HS-27A (cell line): ENCODE data around the gene KIF3B.
A peak's percentile ranks its signal among the peaks of the same experiment; 100 is the strongest.
"Not testable (repeated sequence)": the region's sequence is repeated elsewhere in the genome, so short reads cannot be mapped to it uniquely, and the experiment has no call there.

Experiments
- DNase-seq: peaks from one replicate; pipeline ENCODE4 v3.0.0-alpha.2; 2012; ENCODE audit warnings: low read depth, missing footprints

Gene KIF3B

DNA sequence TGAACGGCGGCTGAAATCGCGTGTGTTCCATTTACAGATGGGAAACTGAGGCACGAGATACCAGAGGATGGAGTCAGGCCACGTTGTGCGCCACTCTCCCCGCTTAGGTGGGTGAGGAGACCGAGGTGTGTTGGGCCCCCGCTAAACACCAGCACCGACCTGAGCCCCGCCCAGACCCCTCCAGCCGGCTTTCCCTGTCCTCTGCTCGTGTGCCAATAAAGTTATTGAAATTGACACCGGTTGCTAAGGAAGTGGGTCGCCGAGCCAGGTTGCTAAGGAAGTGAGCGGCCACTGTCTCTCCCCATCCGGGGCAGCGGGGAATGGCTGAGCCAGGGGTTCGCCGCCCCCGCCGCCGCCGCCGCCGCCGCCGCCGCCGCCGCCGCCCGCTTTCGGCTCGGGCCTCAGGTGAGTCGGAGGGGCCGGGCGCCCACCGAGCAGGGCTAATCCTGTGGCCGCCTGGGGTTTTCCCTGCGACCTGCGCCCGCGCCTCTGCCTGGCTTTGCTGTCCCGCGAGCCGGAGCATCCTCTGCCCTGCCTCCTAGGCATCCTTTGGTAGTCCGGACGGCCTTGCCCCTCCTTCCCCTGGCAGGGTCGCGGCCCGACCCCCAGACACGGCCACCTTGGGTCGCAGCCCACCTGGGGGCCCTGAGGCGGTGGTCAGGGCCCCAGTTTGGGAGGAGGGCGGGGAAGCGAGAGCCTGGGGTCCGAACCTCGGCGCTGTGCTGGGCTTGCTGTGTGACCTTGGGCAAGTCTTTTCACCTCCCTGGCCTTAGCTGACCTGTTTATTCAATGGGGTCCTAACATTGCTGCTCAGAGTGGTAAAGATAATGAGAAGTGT is at the start of gene KIF3B:
Gene KIF3B, plus strand, starts transcription at position 291 of the 838 bp plus-strand sequence. CDS start 32,127 bp downstream, outside the sequence.
- peak; percentile 66 for DNase-seq

DNA sequence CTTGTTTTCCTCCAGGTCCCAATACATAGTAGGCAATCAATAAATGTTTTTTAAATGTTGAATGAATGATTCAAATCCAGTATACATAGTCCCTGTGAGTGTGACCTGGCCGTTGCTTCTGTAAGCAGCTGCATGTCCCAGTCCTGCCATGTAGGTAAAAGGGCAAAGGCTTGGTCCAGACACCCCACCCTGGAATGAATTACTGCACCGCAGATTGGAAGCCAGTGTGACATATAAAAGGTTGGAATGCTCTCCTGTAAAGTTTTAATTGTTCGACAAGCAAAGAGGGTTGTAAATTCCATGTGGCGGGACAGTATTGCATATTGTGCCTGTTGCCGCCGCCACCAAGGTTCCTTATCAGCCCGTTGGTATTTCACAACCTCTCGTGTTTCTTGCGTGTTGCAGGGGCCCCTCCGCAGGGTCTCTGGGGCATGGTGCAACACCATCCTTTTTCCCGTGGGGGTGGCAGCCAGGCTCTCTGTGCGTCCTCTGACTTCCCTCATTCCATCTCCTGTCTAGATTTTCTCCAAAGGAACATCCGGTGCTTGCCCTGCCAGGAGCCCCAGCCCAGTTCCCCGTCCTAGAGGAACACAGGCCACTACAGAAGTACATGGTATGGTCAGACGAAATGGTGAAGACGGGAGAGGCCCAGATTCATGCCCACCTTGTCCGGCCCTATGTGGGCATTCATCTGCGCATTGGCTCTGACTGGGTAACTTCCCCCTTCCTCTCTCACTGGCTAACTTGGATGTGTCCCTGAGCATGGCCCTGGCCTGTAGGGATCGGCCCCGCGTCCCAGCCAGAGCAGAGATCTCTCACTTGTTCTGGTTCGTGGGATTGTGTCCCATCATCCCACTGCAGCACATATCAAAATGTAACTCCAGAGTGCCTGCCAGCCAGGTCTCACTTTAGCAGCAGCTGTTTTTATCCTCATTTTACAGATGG is 49.4 kb upstream of the KIF3B start:
- DNase-seq: no peak

DNA sequence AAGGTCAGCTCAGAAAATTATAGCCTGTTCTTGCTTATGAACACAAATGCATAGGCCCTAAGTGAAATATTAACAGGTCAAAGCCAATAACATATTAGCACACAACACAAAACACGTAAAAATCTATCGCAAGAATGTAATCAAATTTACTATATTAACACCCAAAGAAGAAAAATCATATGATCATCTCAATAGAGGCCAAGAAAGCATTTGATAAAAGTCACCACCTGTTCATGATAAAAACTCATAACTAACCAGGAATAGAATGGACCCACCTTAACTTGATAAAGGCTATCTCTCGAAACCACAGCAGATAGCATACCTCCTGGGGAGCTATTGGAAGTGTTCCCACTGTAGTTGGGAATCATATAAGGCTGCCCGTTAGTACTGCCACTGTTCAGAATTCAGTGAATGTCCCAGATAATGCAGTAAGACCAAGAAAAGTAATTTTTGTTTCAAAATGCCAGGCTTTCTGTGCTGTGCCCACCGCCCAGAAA is 48.2 kb upstream of the KIF3B start:
- no peak for DNase-seq

DNA sequence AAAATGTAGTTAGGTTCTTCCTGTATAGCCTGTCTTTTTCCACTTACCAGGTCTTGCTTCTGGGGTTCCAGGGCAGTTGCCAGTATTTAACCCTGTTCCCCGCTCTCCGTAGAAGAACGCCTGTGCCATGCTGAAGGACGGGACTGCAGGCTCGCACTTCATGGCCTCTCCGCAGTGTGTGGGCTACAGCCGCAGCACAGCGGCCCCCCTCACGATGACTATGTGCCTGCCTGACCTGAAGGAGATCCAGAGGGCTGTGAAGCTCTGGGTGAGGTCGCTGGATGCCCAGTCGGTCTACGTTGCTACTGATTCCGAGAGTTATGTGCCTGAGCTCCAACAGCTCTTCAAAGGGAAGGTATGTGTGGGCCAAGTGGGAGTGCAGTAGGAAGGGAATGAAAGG is 46.7 kb upstream of the KIF3B start:
- DNase-seq: no peak

DNA sequence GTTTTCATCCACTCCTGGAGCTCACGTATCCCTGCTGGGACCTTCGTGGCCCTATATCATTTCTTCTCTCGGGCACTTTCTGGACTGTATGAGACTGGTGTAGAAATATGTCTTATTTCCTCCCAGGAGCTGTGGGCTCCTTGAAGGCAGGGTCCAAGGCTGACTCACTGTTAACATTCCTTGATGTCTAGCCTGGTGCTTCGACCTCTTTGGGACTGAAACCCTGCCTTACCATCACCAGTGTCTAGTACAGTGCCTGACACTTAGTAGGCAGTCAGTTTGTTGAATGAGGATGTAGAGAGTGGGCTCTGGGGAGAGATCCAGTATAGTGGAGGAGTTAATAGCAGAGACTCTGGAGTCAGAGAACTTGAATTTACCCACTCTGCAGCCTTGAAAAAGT is 46.2 kb upstream of the KIF3B start:
- DNase-seq: no peak

DNA sequence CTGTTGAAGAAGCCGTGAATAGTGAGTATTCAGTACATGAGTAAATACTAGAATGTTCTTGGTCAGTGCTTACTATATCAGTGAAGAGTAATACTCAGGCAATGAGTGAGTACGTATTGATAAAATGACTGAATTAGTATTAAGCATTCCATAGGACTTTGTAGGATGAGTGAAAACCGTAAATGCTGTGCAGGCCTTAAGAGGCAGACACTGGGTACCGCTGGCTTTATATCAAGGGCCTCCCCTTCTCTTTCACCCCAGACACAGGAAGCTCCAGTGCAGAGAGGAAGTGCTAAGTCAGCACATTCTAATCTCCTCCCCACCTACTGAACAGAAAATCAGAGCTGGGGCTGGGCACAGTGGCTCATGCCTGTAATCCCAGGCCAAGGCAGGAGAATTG is 45.6 kb upstream of the KIF3B start:
- DNase-seq: no peak

DNA sequence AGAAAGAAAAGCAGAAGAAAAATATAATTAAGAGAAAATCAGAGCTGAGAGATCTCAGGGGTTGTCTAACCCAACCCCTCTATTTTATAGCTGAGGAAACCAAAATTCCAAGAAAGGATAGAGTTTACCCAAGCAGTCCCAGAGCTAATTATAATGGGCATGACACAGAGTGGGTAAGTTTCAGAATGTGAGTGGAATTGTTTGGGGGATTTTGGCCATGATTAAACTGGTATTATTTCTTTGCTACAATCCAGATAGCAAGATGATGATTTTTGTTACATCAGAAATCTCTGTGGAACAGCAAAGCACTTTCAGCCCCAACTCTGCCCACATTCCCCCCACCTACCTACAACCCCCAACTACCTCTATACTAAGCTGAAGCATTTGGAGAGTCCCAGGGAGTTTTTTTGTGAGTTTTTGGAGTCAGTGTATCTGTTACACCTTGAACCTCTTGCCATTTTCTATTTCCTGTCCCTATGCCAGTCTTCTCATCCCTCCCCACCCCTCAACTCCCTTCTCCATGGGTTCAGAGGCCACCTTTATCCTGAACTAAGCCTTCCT is 45.0 kb upstream of the KIF3B start:
- DNase-seq: no peak

DNA sequence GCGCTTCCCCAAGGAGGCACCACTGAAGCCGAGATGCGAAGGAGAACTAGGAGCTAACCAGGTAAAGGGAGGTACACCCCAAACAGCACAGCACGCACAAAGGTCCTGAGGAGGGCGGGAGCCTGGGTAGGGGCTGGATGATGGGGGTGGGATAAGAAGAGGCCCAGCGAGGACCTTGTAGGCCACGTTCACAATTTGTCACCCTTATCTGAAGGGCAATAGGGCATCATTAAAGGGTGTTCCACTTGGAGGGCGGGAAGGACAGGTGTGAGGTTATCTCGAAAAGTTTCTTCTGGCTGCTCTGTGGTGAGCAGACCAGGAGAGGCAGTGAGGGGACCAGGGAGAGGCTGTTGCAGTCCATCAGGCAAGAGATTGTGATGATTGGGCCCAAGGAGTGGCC is 44.2 kb upstream of the KIF3B start:
- DNase-seq: no peak

DNA sequence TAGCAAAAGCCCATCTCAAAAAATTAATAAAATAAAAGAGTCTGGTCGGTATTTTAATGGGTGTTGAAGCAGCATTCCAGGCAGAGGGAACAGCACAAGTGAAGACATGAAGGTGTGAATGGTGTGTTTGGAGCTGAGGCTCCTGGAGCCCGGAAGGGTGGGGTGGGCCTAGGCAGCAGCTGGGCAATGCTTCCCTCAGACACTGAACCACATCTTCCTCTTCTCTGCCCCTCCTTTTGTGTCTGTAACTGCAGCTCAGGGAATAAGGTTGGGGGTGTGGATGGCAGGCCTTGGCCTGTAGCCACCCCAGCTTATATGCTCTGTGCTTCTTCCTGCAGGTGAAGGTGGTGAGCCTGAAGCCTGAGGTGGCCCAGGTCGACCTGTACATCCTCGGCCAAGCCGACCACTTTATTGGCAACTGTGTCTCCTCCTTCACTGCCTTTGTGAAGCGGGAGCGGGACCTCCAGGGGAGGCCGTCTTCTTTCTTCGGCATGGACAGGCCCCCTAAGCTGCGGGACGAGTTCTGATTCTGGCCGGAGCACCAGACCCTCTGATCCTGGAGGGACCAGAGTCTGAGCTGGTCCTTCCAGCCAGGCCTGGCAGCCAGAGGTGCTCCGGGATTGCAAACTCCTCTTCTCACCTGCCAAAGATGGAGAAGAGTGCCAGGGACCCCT is 43.2 kb upstream of the KIF3B start:
- no peak for DNase-seq

DNA sequence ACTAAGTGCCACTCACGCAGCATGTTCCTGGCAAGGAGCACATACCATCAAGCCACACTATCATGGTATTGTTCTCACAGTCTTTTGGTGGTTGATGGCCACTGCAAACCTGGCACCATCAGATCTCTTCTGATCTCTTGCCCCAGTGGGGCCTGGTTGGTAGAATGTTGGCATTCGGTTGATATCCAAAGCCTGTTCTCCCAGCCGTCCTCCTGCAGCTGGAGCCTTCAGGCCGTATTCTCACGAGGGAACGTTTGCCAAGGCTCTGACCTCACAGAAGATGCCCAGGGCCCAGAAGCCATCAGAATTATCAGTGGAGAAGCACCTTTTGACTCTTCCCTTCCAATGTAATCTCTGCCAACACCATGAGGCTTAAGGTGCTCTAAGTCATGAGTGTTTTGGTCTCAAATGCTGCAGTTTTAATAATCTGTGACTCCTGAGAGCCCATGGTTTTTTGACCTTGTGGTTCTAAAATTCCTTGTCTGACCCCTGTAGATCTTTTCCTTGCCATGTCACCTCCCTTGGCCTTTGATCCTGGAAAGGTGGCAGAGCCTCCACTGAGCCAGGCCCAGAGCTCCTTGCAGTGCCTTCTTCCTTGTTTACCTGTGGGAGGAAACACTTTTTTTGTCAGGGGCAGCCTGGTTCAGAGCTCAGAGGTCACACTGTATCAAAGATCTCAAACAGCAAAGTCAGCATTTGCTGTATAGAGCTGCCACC is 42.0 kb upstream of the KIF3B start:
- DNase-seq: no peak

DNA sequence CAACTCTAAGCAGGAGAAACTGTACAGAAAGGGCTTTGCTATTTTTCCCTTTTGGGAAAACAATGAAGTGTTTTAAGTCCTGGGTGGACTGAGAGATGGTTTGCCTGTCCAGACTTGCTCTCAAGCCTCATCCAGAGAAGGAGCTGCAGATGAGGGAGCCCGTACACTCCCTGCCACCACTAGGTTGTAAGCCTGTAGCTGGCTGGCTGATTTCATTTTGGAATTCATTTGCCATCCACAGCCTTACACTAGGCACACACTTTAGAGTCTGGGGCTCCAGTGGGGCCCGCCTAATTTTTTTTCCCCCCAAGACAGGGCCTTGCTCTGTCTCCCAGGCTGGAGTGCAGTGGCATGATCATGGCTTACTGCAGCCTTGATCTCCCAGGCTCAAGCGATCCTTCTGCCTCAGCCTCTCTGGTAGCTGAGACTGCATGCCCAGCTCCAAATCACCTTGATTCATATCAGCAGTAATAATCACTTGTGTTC is 41.4 kb upstream of the KIF3B start:
- no peak for DNase-seq

DNA sequence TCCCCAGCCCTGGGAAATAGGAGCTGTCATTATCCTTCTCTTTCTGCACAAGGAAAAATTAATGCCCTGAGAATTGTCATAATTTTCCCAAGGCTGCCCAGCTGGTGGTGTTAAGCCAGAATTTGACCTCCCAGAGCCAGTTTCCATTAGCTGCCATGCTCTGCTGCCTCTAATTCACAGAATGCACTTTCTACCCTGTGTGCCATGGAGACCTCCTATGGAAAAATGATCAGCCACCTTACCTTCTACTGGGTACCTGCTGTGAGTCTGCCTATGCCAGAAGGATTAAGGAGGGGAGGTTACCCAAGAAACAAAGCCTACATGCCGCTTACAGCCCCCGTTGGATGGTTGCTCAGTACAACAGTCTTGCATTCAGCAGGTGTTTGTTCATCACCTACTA is 40.6 kb upstream of the KIF3B start:
- no peak for DNase-seq

DNA sequence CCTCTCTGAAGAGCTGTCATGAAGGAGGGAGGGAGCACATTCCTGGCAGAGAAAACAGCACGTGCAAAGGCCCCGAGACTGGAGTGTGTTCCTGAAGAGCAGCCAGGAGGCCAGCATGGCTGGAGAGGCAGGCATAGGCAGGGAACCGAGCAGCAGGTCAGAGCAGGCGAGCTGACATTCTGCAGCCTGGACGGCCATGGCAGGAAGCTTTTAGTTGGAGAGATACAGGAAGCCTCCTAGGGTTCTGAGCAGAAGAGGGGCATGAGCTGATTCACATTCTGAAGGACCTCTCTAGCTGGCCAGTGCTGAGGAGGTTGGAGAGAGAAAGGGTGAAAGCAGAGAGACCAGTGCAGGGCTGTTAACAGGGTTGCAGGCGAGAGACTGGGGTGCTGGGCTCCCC is 40.0 kb upstream of the KIF3B start:
- DNase-seq: no peak

DNA sequence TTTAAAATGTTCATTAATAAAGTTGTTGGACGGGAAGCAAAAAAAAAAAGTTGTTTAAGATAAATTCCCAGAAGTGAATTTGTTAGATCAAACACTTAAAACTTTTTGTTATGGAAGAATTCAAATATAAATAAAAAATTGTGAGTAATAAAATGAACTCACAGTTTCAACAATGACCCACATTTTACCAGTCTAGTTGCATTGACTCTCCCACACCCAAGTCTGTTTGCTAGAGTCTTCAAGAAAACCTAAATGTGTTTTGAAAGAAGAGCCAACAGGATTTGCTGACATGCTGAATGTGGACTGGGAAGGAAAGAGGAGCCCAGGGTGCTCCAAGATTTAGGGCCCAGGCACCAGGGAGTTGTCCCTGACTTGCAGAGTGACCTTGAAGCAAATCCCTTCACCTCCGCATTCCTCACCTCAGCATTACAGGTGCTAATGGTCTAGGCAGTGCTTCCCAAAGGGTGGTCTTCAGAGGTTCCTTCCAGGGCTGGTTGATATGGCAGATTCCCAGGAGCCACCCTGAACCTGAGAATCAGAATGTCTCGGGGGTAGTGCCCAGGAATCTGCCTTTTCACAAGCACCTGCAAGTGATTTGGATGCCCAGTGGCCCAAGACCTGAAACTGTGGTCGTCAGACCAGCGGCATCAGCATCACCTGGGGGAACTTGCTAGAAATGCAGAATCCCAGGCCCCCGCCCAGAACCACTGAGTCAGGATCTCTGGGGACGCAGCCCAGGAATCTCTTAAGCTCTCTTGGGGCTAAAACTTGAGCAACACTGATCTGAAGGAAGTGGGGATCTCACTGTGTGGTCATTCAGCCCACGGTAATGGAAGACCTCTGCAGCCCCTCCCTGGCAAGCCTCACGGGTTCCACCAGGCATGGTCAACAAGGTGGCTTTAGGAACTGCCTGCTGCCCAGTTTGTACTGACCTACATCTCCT is 38.7 kb upstream of the KIF3B start:
- no peak for DNase-seq

DNA sequence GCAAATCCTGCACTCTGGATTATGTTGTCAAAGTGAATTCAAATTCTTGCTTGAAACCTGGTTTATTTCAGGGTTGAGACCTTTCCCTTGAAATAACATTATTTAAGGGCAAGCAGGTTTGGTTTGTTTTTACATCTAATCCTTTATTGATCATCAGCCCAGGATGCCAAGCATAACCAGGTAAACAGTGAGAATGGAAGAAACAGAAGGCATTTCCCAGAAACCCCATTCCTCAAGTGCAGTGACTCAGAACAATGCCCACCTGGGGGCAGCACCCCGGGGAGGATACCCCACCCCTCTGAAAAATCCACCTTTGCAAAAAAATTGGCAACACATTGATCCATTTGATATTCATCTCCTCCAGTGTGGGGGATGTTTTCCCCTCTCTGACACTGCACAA is 37.2 kb upstream of the KIF3B start:
- no peak for DNase-seq

DNA sequence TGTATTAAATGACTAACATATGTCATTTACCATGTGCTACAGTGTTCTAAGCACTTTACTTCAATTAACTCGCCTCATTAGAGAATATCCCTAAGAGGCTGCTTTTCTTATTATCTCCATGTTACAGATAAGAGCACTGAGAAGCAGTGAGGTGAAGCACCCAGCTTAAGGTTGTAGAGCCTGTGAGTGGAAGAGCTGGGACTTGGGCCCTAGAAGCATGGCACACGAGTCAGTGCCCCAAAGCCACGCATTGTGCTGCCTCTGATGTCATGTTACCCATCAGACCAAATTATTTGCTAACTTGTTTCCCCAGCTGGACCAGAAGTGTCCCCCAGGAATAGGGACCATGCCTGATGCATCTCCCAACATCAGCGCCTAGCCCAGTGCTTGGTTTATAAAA is 35.6 kb upstream of the KIF3B start:
- no peak for DNase-seq

DNA sequence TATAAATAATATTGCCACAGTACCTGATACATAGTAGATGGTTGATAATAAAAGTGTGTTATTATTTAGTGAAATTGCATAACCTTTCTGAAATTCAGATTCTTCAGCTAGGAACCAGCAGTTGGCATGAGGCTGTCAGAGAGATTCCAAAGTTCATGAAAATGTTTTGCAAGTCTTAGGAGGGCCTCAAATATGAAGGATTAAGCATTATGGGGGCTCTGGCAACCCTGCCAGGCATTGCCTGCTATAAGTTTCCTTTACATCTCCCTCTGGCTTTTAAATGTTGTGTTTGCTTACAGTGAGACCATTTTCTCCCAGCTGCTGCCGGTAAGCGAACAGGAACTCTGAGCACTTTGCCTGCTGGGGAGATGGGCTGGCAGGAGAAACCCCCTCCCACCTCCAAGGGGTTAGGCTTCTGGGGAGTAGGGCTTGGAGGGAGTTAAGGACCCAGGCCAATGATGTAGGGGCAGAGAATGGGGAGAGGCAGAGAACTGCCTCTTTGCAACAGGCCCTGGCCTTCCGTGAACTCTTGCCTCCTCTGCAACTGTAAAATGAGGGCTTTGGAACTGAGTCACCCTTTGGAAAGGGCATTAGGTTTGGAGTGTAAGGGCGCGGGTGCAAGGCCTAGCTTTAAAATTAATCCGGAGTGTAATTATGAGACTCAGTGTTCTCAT is 33.2 kb upstream of the KIF3B start:
- DNase-seq: no peak

DNA sequence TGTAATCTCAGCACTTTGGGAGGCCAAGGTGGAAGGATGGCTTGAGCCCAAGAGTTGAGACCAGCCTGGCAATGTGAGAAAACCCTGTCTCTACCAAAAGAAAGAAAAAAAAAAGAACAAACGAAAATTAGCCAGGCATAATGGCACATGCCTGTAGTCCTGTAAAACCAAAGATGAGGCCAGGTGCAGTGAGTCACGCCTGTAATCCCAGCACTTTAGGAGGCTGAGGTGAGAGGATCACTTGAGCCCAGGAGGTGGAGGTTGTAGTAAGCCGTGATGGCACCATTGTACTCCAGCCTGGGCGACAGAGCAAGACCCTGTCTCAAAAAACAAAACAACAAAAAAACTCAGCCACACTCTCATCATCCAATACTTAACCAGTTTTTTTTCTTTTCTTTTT is 32.5 kb upstream of the KIF3B start:
- DNase-seq: no peak

DNA sequence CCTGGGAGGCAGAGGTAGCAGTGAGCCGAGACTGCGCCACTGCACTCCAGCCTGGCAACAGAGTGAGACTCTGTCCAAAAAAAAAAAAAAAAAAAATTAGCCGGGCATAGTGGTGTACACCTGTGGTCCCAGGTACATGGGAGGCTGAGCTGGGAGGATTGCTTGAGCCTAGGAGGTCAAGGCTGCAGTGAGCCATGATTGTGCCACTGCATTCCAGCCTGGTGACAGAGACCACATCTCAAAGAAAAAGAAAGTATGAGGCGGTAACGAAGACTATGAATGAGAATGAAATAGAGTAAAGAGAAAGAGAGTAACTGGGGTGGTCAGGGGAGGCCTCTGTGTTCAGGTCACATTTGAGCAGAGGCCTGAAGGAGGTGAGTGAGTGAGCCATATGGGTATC is 31.2 kb upstream of the KIF3B start:
- not testable (repeated sequence) for DNase-seq
